ENCODE measurements around the gene TMEM140.
A peak's percentile ranks its signal among the peaks of the same experiment; 100 is the strongest.

Gene TMEM140

GRCh38 chr7:135143885-135144668 is 3.8 kb upstream of the TMEM140 start:
- no peak for DNase-seq (ENCODE audit: low read depth, low spot score)
- TF ChIP-seq CTCF (IDR thresholded peaks at IDR 0.05; ENCODE audit: low read depth, low read length) = no peak
- in situ Hi-C loops (cut with HindIII; ENCODE audit: low sequenced_read_pairs) = no loop called here
- H3K4me3 ChIP-seq (ENCODE audit: low read depth, low read length) = no peak overlapping the region

GRCh38 chr7:135147341-135147898 is 452 bp upstream of the TMEM140 start:
- H3K4me3 ChIP-seq (ENCODE audit: low read depth, low read length) = peak overlapping the region; percentile 1
- in situ Hi-C loops (cut with HindIII; ENCODE audit: low sequenced_read_pairs) = no loop called here
- peak; percentile 28 for DNase-seq (ENCODE audit: low read depth, low spot score)
- TF ChIP-seq CTCF (IDR thresholded peaks at IDR 0.05; ENCODE audit: low read depth, low read length) = no peak

GRCh38 chr7:135150072-135150782 is 2.4 kb downstream of the TMEM140 start:
- H3K4me3 ChIP-seq (ENCODE audit: low read depth, low read length) = no peak overlapping the region
- in situ Hi-C loops (cut with HindIII; ENCODE audit: low sequenced_read_pairs) = no loop called here

GRCh38 chr7:135151132-135151531 is 3.3 kb downstream of the TMEM140 start:
- in situ Hi-C loops (cut with HindIII; ENCODE audit: low sequenced_read_pairs) = no loop called here
- no peak for TF ChIP-seq CTCF (IDR thresholded peaks at IDR 0.05; ENCODE audit: low read depth, low read length)
- no peak for DNase-seq (ENCODE audit: low read depth, low spot score)
- H3K4me3 ChIP-seq (ENCODE audit: low read depth, low read length) = no peak overlapping the region

More at GRCh38 chr7:135150072-135150782, 2.4 kb downstream of the TMEM140 start:
- DNase-seq (ENCODE audit: low read depth, low spot score) = no peak
- TF ChIP-seq CTCF (IDR thresholded peaks at IDR 0.05; ENCODE audit: low read depth, low read length) = no peak

- H3K4me3 ChIP-seq (ENCODE audit: low read depth, low read length) = no peak overlapping the region
- no peak for TF ChIP-seq CTCF (IDR thresholded peaks at IDR 0.05; ENCODE audit: low read depth, low read length)
- in situ Hi-C loops (cut with HindIII; ENCODE audit: low sequenced_read_pairs) = no loop called here
- DNase-seq (ENCODE audit: low read depth, low spot score) = no peak
These were observed 3.7 kb downstream of the TMEM140 start for GRCh38 chr7:135151533-135151932.

- no peak for TF ChIP-seq CTCF (IDR thresholded peaks at IDR 0.05; ENCODE audit: low read depth, low read length)
- DNase-seq (ENCODE audit: low read depth, low spot score) = no peak
- H3K4me3 ChIP-seq (ENCODE audit: low read depth, low read length) = no peak overlapping the region
- in situ Hi-C loops (cut with HindIII; ENCODE audit: low sequenced_read_pairs) = no loop called here
These were observed 4.6 kb downstream of the TMEM140 start for GRCh38 chr7:135152442-135152841.
